IMR-90 (cell line): Measurements from ENCODE around the gene KRT39.

Source experiments
- BHLHE40 ChIP-seq: fragments of 150-350 bp; IDR thresholded peaks from 2 replicates; pipeline ENCODE4 v1.6.1; 2016; ENCODE audit warnings: mild to moderate bottlenecking, low read depth, low read length
- CEBPB ChIP-seq: IDR thresholded peaks from 2 replicates; pipeline ENCODE4 v1.6.1; 2012; ENCODE audit warnings: low read depth, low read length, improper control_type of control experiment
- CTCF ChIP-seq: conservative IDR thresholded peaks from 2 replicates; pipeline ENCODE4 v1.5.1; 2012; ENCODE audit warnings: mild to moderate bottlenecking, low read depth, low read length, improper control_type of control experiment
- ELK1 ChIP-seq: fragments of 150-350 bp; IDR thresholded peaks from 2 replicates; pipeline ENCODE4 v1.6.1; 2016; ENCODE audit warnings: low read depth, mild to moderate bottlenecking, low read length, moderate library complexity, borderline replicate concordance
- NFE2L2 ChIP-seq: fragments of 150-350 bp; IDR thresholded peaks from 2 replicates; pipeline ENCODE4 v1.6.1; 2016; ENCODE audit warnings: low read depth, mild to moderate bottlenecking, low read length
- POLR2A ChIP-seq: IDR thresholded peaks from 2 replicates; pipeline ENCODE4 v1.6.1; 2012; ENCODE audit warnings: mild to moderate bottlenecking, low read depth, low read length
- RCOR1 ChIP-seq: IDR thresholded peaks from 2 replicates; pipeline ENCODE4 v1.6.1; 2012; ENCODE audit warnings: mild to moderate bottlenecking, low read length, improper control_type of control experiment; ENCODE audit not compliant: insufficient replicate concordance
- RFX5 ChIP-seq: IDR thresholded peaks from 2 replicates; pipeline ENCODE4 v1.8.0; 2012; ENCODE audit warnings: low read depth, mild to moderate bottlenecking, low read length, moderate library complexity
- USF2 ChIP-seq: fragments of 150-350 bp; IDR thresholded peaks from 2 replicates; pipeline ENCODE4 v1.6.1; 2017; ENCODE audit warnings: mild to moderate bottlenecking, antibody characterized with exemption, low read length, low read depth

GRCh38 chr17:40981115-40981514, 14.4 kb upstream of the KRT39 start:
- no peak for TF ChIP-seq CTCF
- no peak for TF ChIP-seq RFX5
- no peak for TF ChIP-seq USF2
- no peak for TF ChIP-seq POLR2A
- no peak for TF ChIP-seq CEBPB
- TF ChIP-seq BHLHE40, result no peak
- no peak for TF ChIP-seq NFE2L2
- no peak for TF ChIP-seq ELK1
- TF ChIP-seq RCOR1, result no peak
